SK-N-SH treated with all-trans-retinoic acid at 6 μM for 48 hours (cell line): ENCODE results near the gene AREL1.

Source experiments
- ISL1 ChIP-seq: fragments of 250-450 bp; sonication (Bioruptor Pico); IDR thresholded peaks from 2 replicates; pipeline ENCODE4 v2.1.2; 2022; ENCODE audit warnings: mild to moderate bottlenecking, moderate library complexity
- SNAI2 ChIP-seq: fragments of 250-450 bp; sonication (Bioruptor Pico); IDR thresholded peaks from 2 replicates; pipeline ENCODE4 v1.5.0; 2020; ENCODE audit warnings: mild to moderate bottlenecking, moderate library complexity

- TF ChIP-seq SNAI2 (CRISPR knock-in tag) (no peak), ISL1 (CRISPR knock-in tag) (no peak)
Measured at GRCh38 chr14:74710480-74710879, 2.4 kb downstream of the AREL1 start.
